ENCODE data around the gene RAC2. TPM values are rescaled to one million over a fixed set of nuclear protein-coding genes. Genes with fewer than 3 reads are reported as not detected.

Gene RAC2
- total RNA-seq, 4 donors from 2014 or later, result 2.6 to 8.6 (median 6.7) TPM

GRCh38 chr22:37267661-37268413 lies 23.8 kb upstream of the RAC2 start:
- DNase-seq (ENCODE audit: low spot score in 2 of 2), result no peak
- WGBS, 2 donors, result 72 to 77% methylated on average over 11 of the region's 11 CpGs
- TF ChIP-seq CTCF (IDR thresholded peaks at IDR 0.05) (no peak), POLR2A (IDR thresholded peaks at IDR 0.05) (no peak)
- intact Hi-C loops (cut with DNase I; ENCODE audit: low total_unique reads), result no loop called here
- H3K4me3 ChIP-seq (ENCODE audit: low read depth, poor library complexity, severe bottlenecking), result no peak overlapping the region

- intact Hi-C loops (cut with DNase I; ENCODE audit: low total_unique reads), result no loop called here
- no peak for DNase-seq (ENCODE audit: low spot score in 2 of 2)
- TF ChIP-seq POLR2A (IDR thresholded peaks at IDR 0.05) (no peak), CTCF (IDR thresholded peaks at IDR 0.05) (no peak)
- WGBS, 2 donors, result 9 to 15% methylated on average over 14 to 22 of the region's 22 CpGs
- H3K4me3 ChIP-seq (ENCODE audit: low read depth, poor library complexity, severe bottlenecking), result no peak overlapping the region
Measured at GRCh38 chr22:37267135-37267587, 23.1 kb upstream of the RAC2 start.

- TF ChIP-seq CTCF (IDR thresholded peaks at IDR 0.05) (no peak), POLR2A (IDR thresholded peaks at IDR 0.05) (no peak)
- 52 to 53% methylated on average over 18 of the region's 18 CpGs for WGBS, 2 donors
- intact Hi-C loops (cut with DNase I; ENCODE audit: low total_unique reads), result no loop called here
- H3K4me3 ChIP-seq (ENCODE audit: low read depth, poor library complexity, severe bottlenecking), result no peak overlapping the region
- no peak for DNase-seq (ENCODE audit: low spot score in 2 of 2)
Measured at GRCh38 chr22:37266581-37267134, 22.6 kb upstream of the RAC2 start.

- WGBS, 2 donors, result 83 to 88% methylated on average over 9 to 10 of the region's 10 CpGs
- intact Hi-C loops (cut with DNase I; ENCODE audit: low total_unique reads), result no loop called here
Measured at GRCh38 chr22:37263966-37264887, 20.2 kb upstream of the RAC2 start.

GRCh38 chr22:37262346-37262745 lies 18.3 kb upstream of the RAC2 start:
- no peak overlapping the region for H3K4me3 ChIP-seq (ENCODE audit: low read depth, poor library complexity, severe bottlenecking)
- TF ChIP-seq POLR2A (IDR thresholded peaks at IDR 0.05) (no peak), CTCF (IDR thresholded peaks at IDR 0.05) (no peak)
- intact Hi-C loops (cut with DNase I; ENCODE audit: low total_unique reads), result no loop called here
- 65% methylated on average over 5 of the region's 5 CpGs for WGBS, 2 donors
- DNase-seq (ENCODE audit: low spot score in 2 of 2), result no peak

More at GRCh38 chr22:37263966-37264887, 20.2 kb upstream of the RAC2 start:
- TF ChIP-seq CTCF (IDR thresholded peaks at IDR 0.05) (no peak), POLR2A (IDR thresholded peaks at IDR 0.05) (no peak)
- no peak for DNase-seq (ENCODE audit: low spot score in 2 of 2)
- no peak overlapping the region for H3K4me3 ChIP-seq (ENCODE audit: low read depth, poor library complexity, severe bottlenecking)
